Liver (tissue), 3 donors: ENCODE measurements around the gene SLC7A14.

Experiments used
- EGR1 ChIP-seq, 2 donors: IDR thresholded peaks; 2 replicates each; pipeline ENCODE4 v1.6.1; 2016 to 2018; ENCODE audit warnings: antibody characterized with exemption in 2 of 2, low read depth in 2 of 2
- GABPA ChIP-seq, 2 donors: IDR thresholded peaks in 1 of 2; conservative IDR thresholded peaks in 1 of 2; 2 replicates each; pipeline ENCODE4 v1.6.1; 2016; ENCODE audit warnings: antibody characterized with exemption in 2 of 2, mild to moderate bottlenecking in 1 of 2, moderate library complexity in 1 of 2
- NR2F2 ChIP-seq: IDR thresholded peaks from 2 replicates; pipeline ENCODE4 v1.6.1; 2016; ENCODE audit warnings: antibody characterized with exemption
- RAD21 ChIP-seq, 2 donors: IDR thresholded peaks; 2 replicates each; pipeline ENCODE4 v1.6.1; 2016; ENCODE audit warnings: antibody characterized with exemption in 2 of 2, mild to moderate bottlenecking in 2 of 2
- SP1 ChIP-seq: IDR thresholded peaks from 2 replicates; pipeline ENCODE4 v1.6.1; 2018; ENCODE audit warnings: antibody characterized with exemption, mild to moderate bottlenecking
- YY1 ChIP-seq: IDR thresholded peaks from 2 replicates; pipeline ENCODE4 v1.6.1; 2016; ENCODE audit warnings: antibody characterized with exemption, mild to moderate bottlenecking
- TF ChIP-seq, protein P1 (sequence below): fragments of 150-350 bp; IDR thresholded peaks from 2 replicates; pipeline ENCODE4 v1.5.1; 2017; ENCODE audit warnings: improper control_type of control experiment, low read depth, low read length; ENCODE audit not compliant: missing input control
- TF ChIP-seq, protein P2 (sequence below): IDR thresholded peaks from 2 replicates; pipeline ENCODE4 v1.6.1; 2016; ENCODE audit warnings: antibody characterized with exemption, mild to moderate bottlenecking
- TF ChIP-seq, protein P3 (sequence below): IDR thresholded peaks from 2 replicates; pipeline ENCODE4 v1.6.1; 2016; ENCODE audit warnings: antibody characterized with exemption
- donor health status: healthy.
- donor health status: healthy.

DNA sequence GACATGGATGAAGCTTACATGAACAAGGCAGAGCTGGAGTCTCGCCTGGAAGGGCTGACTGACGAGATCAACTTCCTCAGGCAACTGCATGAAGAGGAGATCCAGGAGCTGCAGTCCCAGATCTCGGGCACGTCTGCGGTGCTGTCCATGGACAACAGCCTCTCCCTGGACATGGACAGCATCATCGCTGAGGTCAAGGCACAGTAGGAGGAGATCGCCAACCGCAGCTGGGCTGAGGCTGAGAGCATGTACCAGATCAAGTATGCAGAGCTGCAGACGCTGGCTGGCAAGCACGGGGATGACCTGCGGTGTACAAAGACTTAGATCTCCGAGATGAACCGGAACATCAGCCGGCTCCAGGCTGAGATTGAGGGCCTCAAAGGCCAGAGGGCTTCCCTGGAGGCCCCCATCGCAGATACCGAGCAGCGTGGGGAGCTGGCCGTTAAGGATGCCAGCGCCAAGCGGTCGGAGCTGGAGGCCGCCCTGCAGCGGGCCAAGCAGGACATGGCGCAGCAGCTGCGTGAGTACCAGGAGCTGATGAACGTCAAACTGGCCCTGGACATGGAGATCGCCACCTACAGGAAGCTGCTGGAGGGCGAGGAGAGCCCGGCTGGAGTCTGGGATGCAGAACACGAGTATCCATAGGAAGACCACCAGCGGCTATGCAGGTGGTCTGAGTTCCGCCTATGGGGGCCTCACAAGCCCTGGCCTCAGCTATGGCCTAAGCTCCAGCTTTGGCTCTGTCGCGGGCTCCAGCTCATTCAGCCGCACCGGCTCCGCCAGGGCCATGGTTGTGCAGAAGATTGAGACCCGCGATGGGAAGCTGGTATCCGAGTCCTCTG, 89.6 kb downstream of the SLC7A14 start:
- TF ChIP-seq, protein P1, sequence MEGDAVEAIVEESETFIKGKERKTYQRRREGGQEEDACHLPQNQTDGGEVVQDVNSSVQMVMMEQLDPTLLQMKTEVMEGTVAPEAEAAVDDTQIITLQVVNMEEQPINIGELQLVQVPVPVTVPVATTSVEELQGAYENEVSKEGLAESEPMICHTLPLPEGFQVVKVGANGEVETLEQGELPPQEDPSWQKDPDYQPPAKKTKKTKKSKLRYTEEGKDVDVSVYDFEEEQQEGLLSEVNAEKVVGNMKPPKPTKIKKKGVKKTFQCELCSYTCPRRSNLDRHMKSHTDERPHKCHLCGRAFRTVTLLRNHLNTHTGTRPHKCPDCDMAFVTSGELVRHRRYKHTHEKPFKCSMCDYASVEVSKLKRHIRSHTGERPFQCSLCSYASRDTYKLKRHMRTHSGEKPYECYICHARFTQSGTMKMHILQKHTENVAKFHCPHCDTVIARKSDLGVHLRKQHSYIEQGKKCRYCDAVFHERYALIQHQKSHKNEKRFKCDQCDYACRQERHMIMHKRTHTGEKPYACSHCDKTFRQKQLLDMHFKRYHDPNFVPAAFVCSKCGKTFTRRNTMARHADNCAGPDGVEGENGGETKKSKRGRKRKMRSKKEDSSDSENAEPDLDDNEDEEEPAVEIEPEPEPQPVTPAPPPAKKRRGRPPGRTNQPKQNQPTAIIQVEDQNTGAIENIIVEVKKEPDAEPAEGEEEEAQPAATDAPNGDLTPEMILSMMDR = no peak
- TF ChIP-seq RAD21 (IDR thresholded peaks at IDR 0.05) = no peak
- TF ChIP-seq SP1 = no peak
- TF ChIP-seq NR2F2 = no peak
- TF ChIP-seq YY1 = no peak
- TF ChIP-seq, protein P2, sequence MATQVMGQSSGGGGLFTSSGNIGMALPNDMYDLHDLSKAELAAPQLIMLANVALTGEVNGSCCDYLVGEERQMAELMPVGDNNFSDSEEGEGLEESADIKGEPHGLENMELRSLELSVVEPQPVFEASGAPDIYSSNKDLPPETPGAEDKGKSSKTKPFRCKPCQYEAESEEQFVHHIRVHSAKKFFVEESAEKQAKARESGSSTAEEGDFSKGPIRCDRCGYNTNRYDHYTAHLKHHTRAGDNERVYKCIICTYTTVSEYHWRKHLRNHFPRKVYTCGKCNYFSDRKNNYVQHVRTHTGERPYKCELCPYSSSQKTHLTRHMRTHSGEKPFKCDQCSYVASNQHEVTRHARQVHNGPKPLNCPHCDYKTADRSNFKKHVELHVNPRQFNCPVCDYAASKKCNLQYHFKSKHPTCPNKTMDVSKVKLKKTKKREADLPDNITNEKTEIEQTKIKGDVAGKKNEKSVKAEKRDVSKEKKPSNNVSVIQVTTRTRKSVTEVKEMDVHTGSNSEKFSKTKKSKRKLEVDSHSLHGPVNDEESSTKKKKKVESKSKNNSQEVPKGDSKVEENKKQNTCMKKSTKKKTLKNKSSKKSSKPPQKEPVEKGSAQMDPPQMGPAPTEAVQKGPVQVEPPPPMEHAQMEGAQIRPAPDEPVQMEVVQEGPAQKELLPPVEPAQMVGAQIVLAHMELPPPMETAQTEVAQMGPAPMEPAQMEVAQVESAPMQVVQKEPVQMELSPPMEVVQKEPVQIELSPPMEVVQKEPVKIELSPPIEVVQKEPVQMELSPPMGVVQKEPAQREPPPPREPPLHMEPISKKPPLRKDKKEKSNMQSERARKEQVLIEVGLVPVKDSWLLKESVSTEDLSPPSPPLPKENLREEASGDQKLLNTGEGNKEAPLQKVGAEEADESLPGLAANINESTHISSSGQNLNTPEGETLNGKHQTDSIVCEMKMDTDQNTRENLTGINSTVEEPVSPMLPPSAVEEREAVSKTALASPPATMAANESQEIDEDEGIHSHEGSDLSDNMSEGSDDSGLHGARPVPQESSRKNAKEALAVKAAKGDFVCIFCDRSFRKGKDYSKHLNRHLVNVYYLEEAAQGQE = no peak
- TF ChIP-seq EGR1 (IDR thresholded peaks at IDR 0.05; ENCODE audit: low read depth in 2 of 2) = no peak
- TF ChIP-seq, protein P3, sequence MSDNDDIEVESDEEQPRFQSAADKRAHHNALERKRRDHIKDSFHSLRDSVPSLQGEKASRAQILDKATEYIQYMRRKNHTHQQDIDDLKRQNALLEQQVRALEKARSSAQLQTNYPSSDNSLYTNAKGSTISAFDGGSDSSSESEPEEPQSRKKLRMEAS = no peak
- no peak for TF ChIP-seq GABPA (IDR thresholded peaks at IDR 0.05 in 1 of 2, conservative IDR thresholded peaks at IDR 0.05 in 1 of 2)
